Renal cortex interstitium (tissue), 11 donors: ENCODE data around the gene ERGIC3. TPM values are rescaled to one million over a fixed set of nuclear protein-coding genes. Genes with fewer than 3 reads are reported as not detected.
"Not testable (repeated sequence)": the region's sequence is repeated elsewhere in the genome, so short reads cannot be mapped to it uniquely, and the experiment has no call there.

Experiments used
- DNase-seq, 11 donors: peaks; one replicate each; pipeline ENCODE4 v3.0.0-alpha.2; 2013; ENCODE audit warnings: low read depth in 9 of 11, low spot score in 4 of 11; ENCODE audit errors: extremely low read depth in 1 of 11
- polyA plus RNA-seq, 3 donors: library from polyadenylated mRNA; unstranded; fragments of 120-200 nt; gene quantifications; one replicate each; pipeline ENCODE4 v1.2.1, GENCODE V29; 2013; ENCODE audit not compliant: insufficient read length in 3 of 3

ERGIC3 gene
- polyA plus RNA-seq, 3 donors, result 348 to 352 (median 349) TPM

- no peak for DNase-seq
These were observed 4.2 kb downstream of the ERGIC3 start for GRCh38 chr20:35546127-35546526.

DNA sequence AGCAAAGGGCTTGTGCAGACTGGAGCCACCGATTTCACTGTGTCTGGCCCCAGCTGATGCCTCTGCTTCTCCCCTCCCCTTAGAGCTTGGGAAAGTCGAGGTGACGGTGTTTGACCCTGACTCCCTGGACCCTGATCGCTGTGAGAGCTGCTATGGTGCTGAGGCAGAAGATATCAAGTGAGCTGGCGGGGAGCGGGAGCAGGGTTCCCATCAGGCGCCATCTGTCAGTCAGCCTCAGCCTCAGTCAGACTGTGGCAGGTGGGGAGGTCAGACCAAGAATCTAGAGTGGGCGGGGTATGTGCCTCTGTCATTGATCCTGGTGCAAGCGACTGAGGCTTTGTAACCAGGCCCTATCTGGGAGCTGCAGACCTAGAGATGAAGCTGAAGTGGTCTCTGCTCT, 5.5 kb downstream of the ERGIC3 start:
- DNase-seq, result no peak

DNA sequence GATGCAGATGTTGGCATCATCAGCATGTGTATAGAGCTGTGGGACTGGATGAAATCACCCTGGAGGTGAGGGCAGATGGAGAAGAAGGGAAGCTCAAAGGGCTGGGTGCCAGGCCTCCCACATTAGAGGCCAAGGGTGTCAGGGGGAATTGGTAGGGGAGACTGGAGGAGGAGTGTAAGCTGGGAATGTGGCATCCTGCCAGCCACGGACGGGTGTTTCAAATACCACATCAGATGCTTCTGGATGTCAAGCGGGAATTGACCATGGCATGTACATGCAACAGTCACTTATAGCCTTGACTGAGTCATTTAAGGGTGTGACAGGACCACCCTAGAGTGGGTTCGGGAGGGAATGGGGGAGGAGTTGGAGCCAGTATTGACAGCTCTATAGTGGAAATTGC, 9.6 kb downstream of the ERGIC3 start:
- DNase-seq, result no peak

- DNase-seq, result no peak
These were observed 11.0 kb downstream of the ERGIC3 start for GRCh38 chr20:35552914-35553313.

GRCh38 chr20:35555461-35555860, 13.6 kb downstream of the ERGIC3 start:
- not testable (repeated sequence) for DNase-seq

- no peak for DNase-seq
These were observed 14.2 kb downstream of the ERGIC3 start for GRCh38 chr20:35555951-35556645.

GRCh38 chr20:35556871-35557270, 15.0 kb downstream of the ERGIC3 start:
- DNase-seq, result no peak

- DNase-seq, result no peak
These were observed 16.6 kb downstream of the ERGIC3 start for GRCh38 chr20:35558451-35558850.

DNA sequence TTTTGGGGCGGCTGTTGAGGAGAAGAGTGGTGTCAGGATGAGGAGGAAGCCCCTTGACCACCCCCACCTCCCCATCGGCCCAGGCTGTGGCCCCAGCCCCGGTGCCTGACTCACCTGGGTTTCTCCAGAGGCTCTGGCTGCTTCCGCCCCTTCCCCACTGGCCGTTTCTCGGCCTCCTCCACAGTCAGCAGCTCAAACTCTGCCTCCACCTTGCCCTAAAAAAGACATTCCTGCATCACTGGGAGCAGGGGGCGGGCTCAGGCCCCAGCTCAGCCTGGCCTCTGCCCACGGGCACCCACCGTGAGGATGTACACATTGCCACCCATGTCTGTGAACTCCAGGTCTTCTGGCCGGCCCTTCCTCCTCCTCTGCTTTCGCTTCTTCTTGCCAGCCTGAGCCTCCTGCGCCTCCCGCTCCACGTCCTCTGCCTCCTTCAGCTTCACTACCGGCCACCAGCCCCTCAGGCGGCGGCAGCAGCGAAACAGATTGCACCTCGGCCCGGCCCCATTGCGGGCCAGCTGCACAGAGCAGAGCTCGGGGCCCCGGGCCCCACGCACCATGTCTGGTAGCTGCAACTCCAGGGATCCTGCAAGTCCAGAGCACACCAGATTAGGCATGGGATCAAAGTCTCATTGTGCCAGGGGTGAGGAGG, 17.3 kb downstream of the ERGIC3 start:
- DNase-seq, result no peak

DNA sequence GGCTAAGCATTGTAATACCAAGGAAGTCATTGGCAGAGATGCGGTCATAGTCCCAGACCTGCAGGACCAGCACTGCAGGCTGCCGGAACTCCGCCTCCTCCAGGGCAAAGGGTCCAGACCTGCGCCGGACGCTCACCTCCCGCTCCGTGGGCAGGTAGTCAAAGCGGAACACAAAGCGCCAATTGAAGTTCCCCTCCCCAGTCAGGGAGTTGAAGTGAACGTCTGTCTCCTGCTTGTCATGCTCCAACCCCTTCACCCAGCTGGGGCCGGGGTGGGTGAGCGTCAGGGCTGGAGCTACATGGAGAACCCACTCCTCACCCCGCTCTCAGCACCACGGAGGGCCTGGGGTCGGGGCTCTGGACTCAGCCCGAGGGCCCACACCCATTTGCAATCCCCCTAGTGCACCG, 18.2 kb downstream of the ERGIC3 start:
- DNase-seq, result peak in 2 of 11 donors; percentile 4 to 21

GRCh38 chr20:35560541-35560940, 18.7 kb downstream of the ERGIC3 start:
- no peak for DNase-seq

GRCh38 chr20:35561268-35561667, 19.4 kb downstream of the ERGIC3 start:
- peak in 3 of 11 donors; percentile 7 to 25 (median 8) for DNase-seq

GRCh38 chr20:35561671-35562070, 19.8 kb downstream of the ERGIC3 start:
- DNase-seq, result no peak

GRCh38 chr20:35562541-35563110, 20.7 kb downstream of the ERGIC3 start:
- DNase-seq, result no peak

- no peak for DNase-seq
These were observed 22.0 kb downstream of the ERGIC3 start for GRCh38 chr20:35563834-35564233.

GRCh38 chr20:35564905-35565304, 23.0 kb downstream of the ERGIC3 start:
- DNase-seq, result no peak

GRCh38 chr20:35568645-35569044, 26.8 kb downstream of the ERGIC3 start:
- DNase-seq, result peak in 1 of 11 donors; percentile 4

GRCh38 chr20:35571555-35571954, 29.7 kb downstream of the ERGIC3 start:
- no peak for DNase-seq

- DNase-seq, result no peak
These were observed 31.0 kb downstream of the ERGIC3 start for GRCh38 chr20:35572838-35573237.

DNA sequence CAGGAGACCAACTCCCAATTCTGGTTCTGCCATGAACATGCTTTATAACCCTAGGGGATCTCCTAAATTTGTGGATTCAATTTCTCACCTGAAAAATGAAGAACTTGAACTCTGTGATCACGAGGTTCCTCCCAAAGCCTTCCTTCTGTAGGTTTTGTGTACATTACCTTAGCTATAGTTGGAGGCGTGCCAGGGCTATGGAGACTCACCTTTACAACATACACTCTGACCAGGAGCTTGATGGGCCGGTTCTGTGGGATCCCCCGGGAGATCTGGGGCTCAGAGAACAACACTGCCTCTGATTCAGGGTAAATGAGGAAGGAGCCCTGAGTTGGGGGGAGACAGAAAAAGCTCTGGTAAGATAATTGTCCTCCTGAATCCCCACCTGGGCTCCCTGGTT, 34.1 kb downstream of the ERGIC3 start:
- no peak for DNase-seq

DNA sequence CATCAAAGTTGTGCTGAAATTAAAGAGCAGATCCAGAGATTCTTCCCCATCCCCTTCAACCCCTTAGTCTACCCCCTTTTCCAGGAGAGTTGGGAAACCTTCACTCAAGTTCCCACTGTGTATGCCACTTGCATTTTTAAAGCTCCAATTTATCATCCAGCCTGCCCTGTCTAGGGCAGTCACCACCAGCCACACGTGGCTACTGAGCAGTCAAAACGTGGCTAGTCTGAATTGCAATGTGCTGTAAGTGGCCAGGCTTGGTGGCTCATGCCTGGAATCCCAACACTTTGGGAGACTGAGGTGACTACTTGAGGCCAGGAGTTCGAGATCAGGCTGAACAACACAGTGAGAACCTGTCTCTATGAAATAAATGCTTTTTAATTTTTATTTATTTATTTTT, 34.9 kb downstream of the ERGIC3 start:
- no peak for DNase-seq
